Erythroblast (primary cell): Measurements from ENCODE around the gene RNASEH2C.

ENCODE experiments used
- GATA1 ChIP-seq: IDR thresholded peaks from 2 replicates; pipeline ENCODE4 v1.6.1; 2011; ENCODE audit warnings: low read depth, mild to moderate bottlenecking, control low read depth, low read length, moderate library complexity
- POLR2A ChIP-seq: IDR thresholded peaks from 2 replicates; pipeline ENCODE4 v1.6.1; 2011; ENCODE audit warnings: mild to moderate bottlenecking, low read length

DNA sequence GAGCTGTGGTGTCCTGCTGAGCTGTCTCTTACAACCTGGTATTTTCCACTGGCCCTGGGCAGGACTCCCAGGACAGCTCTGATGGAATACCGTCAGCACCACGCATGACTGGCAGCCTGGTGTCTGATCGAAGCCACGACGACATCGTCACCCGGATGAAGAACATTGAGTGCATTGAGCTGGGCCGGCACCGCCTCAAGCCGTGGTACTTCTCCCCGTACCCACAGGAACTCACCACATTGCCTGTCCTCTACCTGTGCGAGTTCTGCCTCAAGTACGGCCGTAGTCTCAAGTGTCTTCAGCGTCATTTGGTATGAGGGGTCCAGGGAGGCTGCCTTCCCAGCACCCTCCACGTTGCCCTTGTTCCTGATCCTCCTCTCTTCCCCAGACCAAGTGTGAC lies 6.2 kb downstream of the RNASEH2C start:
- TF ChIP-seq POLR2A (no peak), GATA1 (no peak)
